SW480 (cell line): Measurements from ENCODE around the gene IWS1.
"Not testable (repeated sequence)": the region's sequence is repeated elsewhere in the genome, so short reads cannot be mapped to it uniquely, and the experiment has no call there.

ENCODE experiments used
- DNase-seq: peaks from one replicate; pipeline ENCODE4 v3.0.0-alpha.2; 2016; ENCODE audit warnings: low spot score

The IWS1 gene

DNA sequence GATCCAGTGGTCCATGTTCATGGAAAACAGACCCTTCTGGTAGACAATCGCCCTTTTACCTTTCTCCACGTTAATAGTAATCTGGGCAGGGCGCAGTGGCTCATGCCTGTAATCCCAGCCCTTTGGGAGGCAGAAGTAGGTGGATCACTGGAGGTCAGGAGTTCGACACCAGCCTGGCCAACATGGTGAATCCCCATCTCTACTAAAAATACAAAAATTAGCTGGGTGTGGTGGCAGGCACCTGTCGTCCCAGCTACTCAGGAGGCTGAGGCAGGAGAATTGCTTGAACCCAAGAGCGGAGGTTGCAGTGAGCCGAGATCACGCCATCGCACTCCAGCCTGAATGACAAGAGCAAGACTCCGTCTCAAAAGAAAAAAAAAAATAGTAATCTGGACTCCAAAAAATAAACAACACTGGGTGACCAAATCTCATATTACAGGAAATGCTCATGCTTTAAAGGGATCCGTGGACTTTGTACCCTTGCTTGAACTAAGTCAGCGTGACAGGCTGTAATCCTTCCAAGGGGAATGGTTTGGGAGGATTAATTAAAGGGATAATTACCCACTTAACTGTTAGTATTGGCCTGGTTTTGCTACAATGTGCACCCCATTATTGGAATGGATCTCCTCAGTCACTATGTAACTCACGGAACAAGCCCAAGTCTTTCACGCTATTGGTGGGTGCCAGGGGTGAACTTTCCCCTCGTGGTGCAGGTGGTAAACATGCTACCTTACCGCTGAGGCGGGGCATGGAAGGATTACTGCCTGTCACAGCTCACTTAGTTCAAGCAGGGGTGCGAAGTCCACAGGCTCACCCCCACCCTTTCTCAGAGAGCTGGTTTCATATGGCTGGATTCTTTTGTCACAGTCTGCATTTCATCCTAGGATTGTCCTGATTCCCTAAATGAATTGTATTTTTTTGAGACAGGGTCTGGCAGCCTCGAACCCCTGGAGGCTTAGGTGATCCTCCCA, 71.4 kb downstream of the IWS1 start:
- DNase-seq, result peak; percentile 79

DNA sequence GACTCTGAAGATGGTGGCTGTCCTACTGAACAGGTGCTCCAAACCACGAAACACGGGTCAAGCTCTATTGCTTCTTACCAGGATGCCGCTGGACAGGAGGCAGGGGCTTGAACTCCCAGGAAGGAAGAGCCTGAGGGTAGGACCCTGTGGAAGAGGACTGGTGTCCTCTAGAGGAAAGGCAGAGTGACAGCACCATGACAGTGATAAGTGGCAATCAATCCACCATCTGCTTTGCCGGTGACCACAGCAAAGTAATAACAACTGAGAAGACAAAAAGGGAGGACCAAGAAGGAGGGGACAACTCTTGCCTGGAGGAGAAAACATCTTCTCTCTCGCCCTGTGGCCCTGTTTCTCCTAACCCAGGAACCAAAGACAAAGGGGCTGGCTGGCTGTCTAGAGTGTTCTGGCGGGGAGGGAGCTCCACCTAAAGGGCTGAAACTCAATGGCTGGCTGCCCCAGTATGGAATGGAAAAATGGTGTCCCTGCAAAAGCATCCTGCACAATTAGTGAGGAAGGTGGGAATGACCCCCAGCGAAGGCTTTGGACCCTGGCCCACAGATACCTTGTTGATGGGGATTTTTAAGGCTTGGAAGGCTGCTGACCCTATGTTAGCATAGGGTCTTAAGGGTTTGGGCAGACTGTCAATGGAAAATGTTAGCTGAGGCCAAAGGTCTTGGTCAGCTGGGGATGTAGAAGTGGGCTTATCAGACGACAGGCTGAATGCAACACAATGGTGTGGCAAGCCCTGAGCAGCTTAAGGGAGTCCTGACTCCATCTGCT, 72.7 kb downstream of the IWS1 start:
- DNase-seq, result peak; percentile 32

DNA sequence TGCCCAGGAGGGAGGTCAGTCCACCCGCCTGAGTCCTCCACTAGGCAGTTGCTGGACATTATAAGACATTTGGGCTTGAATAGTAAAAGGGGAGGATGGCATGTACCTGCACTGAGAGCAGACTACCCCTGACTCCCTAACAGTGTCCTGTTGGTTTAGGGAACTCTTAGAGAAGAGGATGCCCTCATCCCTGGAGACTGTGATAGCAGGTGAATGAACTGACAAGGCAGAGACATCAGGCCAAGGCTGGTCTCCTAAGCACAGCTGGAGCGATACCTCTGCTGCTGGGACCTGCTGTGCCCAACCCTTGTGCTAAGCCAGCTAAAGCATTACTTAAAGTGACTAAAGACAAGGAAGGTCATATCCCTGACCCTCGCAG, 73.3 kb downstream of the IWS1 start:
- no peak for DNase-seq

DNA sequence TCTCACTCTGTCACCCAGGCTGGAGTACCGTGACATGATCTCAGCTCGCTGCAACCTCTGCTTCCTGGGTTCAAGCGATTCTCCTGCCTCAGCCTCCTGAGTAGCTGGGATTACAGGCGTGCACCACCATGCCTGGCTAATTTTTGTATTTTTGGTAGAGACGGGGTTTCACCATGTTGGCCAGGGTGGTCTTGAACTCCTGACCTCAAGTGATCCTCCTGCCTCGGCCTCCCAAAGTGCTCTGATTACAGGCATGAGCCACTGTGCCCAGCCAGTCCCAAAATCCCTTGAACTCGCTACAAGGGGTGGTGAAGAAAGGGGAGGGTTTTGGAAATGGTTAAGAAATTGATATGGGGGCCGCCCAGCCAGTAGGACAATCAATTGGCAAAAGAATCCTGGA, 73.9 kb downstream of the IWS1 start:
- not testable (repeated sequence) for DNase-seq

DNA sequence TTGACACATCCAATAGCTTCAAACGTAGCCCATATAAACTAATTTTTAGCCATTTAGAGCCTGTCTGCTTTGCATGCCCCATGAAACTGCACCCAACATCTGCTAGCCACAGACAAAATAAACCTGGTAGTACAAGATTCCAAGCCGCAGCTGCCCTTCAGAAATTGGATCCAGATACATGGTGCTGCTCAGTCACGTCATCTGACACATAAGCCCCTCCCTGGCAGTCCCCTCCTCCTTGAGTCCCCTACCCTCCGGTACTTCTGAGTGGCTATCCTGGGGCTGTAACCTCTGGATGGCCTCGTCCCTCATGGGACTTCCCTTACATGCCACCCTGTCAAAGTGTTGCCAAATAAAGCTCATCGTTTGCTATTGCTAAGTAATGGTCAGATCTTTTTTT, 74.3 kb downstream of the IWS1 start:
- DNase-seq, result no peak

DNA sequence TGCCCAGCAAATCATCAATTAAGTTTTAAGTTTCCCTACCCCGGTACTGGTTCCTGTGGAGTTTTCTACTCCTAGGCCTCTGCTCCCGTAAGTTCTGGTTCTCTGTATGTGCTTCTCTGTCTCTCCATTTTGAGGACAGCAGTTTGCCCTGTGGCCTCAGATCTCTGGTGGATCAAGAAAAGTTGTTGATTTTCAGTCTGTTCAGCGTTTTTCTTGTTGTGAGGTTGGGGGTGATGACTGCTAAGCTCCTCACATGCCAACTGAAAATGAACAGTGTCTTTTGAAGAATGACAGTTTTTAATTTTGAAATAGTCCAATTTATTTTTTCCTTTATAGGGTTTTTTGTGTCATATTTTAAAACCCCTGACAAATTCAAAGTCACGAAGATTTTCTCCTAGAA, 76.4 kb downstream of the IWS1 start:
- no peak for DNase-seq

DNA sequence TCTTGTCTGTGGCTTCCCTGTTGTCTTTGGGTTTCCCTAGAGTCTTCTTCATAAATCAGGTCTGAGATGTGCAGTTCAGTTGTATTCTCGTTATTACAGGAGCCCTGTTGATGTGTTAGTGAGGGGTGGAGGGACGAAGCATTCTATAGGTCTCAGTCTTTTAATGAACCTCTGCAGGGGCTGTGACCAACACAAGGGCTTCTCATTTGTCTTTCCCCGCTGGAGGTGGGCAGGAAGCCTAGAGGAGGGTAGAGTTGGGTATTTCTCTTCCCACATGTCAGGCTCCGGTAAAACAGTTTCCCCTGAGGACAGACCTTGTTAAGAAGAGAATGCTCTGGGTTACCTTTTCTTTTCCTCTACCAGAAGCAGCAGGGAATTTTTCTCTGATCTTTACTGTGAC, 76.9 kb downstream of the IWS1 start:
- no peak for DNase-seq

DNA sequence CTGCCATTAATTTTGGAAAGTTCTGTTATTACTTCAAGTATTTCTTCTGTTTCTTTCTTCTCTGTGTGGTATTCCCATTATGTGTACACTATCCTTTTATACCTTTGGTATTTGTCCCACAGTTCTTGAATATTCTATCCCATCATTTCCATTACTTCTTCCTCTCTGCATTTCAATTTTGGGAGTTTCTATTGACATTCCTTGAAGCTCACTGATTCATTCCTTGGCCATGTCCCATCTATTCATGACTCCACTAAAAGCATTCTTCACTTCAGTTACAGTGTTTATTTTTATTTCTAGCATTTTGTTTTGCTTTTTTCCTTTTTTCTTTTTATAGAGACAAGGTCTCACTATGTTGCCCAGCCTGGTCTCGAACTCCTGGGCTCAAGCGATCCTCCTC, 77.8 kb downstream of the IWS1 start:
- no peak for DNase-seq

DNA sequence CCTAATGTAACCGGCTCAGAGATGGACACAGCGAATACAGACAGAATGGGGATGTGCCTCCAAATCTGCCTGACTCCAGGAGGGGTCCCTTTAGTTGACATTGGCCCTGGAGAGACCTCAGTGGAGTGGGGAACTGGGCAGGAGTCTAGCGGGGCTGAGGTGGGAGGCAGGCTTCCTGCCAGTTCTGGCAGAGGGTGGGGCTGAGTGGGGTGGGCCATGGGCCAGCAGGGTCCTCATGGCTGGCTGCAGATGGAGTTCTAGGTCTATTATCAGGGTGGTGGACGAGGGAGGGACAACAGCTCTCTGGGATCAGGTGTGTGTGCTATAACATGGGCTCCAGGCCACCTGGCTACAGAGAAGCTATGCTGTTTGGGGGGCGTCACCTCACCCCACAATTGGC, 86.9 kb downstream of the IWS1 start:
- no peak for DNase-seq

DNA sequence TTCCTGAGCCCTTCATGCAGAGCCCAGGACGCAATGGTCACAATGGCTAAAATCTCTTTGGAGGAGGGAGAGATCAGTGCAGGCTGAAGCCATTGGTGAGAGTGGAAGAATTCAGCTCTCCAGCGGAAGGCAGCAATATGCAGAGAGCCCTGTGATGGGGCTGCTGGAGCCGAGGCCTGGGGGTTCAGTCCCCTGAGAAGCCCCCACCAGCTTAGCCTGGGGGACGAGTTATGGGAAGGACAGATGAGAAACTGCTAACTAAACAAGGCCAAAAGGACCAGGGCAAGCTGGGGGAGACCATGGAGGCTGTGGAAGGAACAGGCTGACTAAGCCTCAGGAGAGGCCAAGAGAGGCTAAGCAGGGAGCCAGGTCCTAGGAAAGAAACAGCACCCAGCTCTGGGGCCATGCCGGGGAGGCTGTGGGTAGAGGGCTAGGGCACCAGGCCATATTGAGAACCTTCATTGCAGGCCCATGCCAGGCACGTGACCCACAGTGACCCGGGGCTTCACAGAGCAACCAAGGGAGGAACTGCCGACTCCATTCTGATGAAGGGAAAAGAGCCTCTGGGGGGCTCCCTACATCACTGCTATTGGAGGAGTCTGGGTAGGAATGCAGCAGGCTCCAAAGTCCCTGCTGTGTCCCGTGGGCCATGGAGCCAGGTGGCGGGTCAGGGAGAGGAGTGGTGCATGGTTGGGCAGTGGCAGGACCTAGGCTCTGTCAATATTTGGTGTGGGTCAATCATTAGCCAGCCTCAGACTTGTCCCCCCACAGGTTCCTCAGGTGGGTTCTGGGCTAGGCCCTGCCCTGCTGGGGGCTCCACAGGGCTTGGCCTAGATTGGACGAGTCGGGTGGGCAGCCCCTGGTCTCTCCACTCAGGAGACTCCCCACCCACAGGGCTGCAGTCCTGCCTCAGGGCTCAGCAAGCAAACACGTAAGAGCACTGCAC, 88.2 kb downstream of the IWS1 start:
- no peak for DNase-seq

DNA sequence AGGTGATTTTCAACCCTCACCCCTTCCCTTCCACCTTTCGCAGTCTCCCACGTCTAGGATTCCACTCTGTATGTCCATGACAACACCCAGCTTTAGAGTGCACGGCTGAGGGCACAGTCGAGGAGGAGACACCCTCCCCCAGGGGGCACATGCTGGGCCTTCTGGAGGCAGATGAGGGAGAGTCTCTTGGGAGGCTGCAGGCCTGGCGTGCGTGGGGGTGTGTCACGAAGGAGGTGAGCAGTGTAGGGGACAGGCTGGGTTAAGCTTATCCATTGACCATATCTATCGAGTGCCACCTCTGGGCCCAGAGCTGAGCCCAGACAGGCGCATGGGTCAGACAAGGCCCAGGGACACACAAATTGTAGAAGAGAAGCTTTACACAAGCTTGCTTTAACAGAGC, 89.2 kb downstream of the IWS1 start:
- no peak for DNase-seq

DNA sequence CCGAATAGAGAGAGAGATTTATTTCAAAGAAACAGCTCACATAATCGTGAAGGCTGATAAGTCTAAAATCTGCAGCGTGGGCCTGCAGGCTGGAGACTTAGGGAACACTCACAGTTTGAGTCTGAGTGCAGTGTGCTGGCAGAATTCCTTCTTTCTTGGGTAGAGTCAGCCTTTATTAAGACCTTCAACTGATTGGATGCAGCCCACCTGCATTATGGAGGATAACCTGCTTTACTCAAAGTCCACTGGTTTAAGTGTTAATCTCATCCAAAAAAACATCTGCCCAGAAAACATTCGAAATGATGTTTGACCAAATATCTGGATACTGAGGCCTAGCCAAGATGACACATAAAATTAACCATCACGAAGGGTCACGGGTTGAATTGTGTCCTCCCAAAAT, 91.8 kb downstream of the IWS1 start:
- no peak for DNase-seq

DNA sequence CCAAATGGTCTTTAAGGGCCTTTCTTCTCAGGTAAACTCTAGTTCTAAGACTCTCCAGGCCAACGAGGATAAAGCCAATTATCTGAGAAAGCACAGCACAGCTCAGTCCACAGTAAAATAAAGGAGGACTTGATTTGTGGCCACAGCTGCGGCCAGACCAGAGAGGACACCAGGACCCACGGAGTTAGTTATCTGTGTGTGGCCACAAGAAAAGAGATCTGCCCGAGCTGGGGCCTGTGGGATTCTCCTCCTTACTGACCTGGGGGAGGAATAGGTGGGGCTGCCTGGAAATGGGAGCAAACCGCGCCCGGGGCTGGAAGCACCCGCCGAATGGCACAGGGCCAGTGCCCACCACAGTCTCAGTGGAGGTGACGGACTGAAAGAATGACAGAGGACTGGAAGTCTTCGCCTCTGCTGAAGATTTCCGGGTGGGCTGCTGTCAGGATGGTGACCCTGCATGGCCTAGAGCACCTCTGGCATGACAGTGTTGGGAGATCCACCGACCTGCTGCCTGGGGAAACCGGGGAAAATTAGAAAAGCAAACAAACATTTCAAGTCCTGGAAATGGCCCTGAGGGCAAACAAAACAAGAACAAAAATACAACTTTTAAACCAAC, 94.8 kb downstream of the IWS1 start:
- no peak for DNase-seq
